Activated CD4-positive, alpha-beta T cell treated with anti-CD3 and anti-CD28 coated beads, Interleukin-2, amount 50 U/mL, for 48 hours (primary cell): ENCODE data around the gene FBXW8.
"Not testable (repeated sequence)": the region's sequence is repeated elsewhere in the genome, so short reads cannot be mapped to it uniquely, and the experiment has no call there.

Experiments
- DNase-seq, 2 experiments: peaks; one replicate each; pipeline ENCODE4 v3.0.0-alpha.2; 2020

Gene FBXW8

DNA sequence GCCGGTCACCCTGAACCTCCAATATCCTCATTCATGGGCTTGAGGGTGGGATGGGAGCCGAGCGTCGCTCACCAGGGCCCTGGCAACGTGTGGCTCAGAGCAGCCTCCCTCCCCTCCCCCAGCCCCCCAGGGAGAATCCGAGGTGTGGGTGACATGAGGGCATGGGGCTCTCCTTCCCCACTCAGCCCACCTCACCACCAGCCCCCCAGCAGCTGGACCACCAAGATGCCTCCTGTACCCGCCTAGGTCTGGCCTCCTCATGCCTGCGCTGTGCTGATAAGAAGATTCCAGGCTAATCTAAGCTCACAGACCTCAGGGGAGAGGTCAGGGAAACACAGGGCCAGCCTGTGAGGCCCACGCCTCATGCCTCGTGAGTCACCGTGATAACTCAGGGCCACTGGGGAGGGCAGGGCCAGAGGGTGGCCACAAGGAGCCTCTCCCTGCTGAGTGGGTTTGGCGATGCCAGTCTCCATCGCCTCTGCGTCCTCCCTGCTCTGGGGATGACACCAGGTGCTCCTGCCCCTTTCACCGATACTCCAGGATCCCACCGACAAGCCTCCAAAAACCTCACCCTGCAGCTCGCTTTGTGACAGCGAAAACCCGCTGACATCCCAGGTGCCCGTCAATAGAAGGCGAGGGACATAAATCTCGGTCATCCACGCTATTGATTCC, 131.6 kb downstream of the FBXW8 start:
- no peak for DNase-seq

- no peak for DNase-seq
Observed at GRCh38 chr12:117042862-117043261, 132.1 kb downstream of the FBXW8 start.

- no peak for DNase-seq
Observed at GRCh38 chr12:117044311-117044710, 133.6 kb downstream of the FBXW8 start.

DNA sequence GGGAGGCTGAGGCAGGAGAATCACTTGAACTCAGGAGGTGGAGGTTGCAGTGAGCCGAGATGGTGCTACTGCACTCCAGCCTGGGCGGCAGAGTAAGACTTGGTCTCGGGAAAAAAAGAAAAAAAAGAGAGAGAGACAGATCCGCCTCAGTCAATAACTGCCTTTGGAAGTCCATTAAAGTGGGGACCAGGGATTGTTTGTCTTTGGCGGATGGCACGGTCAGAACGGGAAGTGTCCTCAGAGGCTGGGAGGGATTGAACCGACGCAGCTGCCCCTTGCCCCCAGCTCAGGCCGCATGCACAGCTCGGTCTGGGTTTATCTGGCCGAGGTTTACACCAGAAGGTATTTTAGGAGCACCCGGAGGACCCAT, 134.0 kb downstream of the FBXW8 start:
- DNase-seq: no peak

GRCh38 chr12:117045160-117046010, 134.6 kb downstream of the FBXW8 start:
- no peak for DNase-seq

DNA sequence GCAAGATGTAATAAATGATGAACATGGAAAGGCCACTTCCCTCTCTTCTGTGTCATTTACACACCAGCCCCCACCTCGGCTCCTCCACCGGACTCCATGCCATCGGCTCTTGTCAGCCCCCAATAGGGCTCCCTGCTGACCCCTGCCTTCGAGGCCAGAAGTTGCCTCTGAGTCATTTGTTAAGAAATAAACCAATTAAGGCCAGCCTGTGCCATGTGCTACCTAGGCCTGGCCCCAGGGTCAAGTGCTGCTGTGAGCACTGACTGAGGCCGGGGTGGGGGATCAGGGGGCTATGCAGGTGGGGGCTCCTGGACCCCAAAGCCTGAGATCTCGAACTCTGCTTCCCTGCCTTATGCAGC, 135.2 kb downstream of the FBXW8 start:
- no peak for DNase-seq

DNA sequence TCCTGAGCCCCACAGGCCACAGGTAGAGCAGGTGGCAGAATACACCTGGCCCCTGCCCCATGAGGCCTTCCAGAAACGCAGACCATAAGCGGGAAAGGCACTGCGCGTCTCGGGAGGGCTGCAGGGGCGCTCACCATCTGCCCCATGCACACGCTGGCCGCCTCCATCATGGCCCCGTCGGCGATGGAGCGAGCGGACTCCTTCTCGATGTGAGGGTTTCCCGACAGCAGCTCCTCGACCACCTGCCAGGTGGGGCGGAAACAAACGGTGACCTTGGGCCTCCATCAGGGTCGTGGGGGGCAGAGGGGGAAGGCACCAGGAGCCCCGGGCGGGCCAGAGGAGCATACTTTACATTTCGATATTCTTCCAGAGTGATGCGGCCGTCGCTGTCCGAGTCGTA, 135.7 kb downstream of the FBXW8 start:
- no peak for DNase-seq

DNA sequence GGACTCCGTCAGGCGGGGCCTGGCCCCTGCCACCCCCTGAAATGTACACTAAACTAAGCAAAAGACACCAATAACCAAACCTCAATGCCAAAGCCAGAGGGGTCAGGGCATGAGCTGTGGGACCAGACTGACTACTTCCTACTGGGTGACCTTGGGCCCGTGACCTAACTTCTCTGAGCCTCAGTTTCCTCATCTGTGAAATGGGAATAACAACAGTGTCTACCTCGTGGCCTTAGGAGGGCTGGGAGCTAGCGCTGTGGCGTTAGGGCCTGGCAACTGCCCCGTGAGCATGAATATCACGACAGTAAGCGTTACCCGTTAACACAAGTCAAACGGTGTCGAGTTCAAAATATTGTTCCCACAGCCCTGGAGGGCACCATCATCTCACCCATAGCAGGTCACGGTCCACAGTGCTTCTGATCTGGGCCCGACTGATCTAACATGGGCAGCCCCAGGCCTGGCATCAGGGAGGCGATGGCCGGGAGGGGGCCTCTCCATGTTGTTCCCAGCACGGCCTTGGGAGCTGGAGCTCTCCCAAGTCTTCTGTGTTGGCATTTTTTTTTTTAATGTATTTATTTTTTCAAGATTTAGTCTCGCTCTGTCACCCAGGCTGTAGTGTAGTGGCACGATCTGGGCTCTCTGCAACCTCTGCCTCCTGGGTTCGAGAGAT, 136.2 kb downstream of the FBXW8 start:
- no peak for DNase-seq

DNA sequence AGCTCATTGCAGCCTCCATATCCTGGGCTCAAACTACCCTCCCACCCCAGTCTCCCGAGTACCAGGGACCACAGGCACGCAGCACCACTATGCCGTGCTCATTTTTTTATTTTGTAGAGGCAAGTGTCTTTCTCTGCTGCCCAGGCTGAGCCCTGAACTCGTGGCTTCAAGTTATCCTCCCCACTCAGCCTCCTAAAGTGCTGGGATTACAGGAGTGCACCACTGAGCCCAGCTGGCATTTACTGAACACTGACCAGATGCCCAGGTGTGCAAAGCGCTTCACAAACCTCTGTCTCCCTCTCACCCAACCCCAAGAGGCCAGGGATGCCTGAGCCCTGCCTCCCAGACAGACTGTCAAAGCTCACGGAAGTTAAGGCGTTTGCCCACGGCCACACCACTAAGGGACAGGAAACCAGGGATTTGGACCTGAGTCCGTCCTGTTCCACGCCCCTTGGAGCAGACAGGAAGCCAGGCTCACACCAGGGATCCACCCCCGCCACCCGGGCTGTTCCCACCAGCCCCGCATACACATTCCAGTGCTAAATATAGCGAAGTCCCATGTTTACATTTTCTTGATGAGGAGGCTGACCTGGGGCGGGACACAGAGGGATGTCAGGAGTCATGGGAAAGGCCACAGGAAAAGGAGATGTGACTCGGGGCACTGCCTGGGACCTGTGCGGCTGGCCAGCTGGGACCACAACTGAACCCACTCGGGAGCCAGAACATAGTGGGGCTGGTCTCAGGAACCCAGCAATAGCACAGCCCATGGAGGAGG, 137.2 kb downstream of the FBXW8 start:
- DNase-seq: no peak

GRCh38 chr12:117048585-117048904, 137.8 kb downstream of the FBXW8 start:
- DNase-seq: no peak

- DNase-seq: no peak
Observed at GRCh38 chr12:117049295-117049694, 138.5 kb downstream of the FBXW8 start.

GRCh38 chr12:117050060-117050459, 139.3 kb downstream of the FBXW8 start:
- no peak for DNase-seq

DNA sequence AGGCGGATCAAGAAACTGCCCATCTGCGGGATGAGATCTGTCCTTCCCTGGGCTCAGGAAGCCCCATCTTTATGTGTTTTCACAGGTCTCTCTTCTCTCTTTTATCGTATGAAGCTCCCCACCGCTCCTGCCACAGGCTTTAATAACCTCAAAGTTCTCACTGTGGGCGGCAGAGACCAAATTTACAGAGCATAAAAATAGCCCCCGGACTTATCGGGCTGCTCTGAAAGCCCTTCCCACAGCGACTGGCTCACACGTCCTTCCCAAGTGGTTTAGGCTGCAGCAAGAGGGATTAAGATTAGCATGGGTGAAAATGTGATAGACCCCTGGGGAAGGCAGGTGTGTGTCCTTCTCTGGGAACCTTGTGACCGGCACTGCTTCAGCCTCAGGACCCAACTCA, 140.6 kb downstream of the FBXW8 start:
- no peak for DNase-seq

DNA sequence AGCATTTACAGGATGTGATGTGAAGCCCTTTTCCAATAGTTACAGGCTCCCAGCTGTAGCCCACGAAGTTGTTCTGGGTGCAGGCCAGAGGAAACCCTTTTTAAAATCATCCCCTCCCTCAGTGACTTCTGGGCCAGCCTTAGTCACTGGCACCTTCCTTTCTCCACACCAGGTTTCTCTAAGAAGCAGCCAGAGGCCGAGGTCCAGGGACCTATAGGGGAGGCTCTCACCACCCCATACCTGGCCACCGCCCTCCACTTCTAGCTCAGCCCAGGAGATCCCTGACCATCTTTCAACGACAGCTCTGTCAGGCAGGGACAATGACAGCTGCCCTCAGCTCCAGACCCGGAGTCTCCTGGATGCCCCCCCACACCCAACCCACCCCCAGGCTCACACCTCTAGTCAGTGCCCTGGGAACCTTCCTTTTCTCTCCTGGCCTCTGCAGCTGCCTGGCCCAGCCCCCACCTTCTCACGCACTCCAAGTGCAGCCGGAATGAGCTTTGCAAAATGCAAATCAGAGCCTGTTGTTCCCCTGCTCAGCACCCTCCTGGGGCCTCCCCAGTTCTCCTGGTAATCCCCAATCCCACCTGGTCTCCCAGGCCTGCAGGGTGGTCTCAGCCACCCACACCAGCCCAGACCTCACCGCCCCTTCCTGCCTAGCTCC, 141.8 kb downstream of the FBXW8 start:
- DNase-seq: no peak

DNA sequence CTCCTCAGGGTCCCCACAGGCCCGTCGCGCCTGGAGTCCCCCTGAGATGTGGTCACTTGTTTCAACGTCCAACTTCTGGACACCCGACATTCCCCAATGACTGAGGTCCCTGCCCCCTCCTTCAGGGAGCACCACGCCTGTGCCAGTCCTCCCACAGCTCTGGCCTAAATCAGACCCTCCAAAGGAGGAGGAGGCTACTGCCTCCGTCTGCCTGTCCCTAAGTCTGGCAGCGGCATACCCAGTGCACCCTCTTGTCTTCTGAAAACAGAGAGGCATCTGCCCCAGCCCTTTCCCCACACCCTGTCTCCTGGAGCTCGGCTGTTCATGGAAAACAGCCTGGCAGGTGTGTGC, 142.3 kb downstream of the FBXW8 start:
- no peak for DNase-seq

DNA sequence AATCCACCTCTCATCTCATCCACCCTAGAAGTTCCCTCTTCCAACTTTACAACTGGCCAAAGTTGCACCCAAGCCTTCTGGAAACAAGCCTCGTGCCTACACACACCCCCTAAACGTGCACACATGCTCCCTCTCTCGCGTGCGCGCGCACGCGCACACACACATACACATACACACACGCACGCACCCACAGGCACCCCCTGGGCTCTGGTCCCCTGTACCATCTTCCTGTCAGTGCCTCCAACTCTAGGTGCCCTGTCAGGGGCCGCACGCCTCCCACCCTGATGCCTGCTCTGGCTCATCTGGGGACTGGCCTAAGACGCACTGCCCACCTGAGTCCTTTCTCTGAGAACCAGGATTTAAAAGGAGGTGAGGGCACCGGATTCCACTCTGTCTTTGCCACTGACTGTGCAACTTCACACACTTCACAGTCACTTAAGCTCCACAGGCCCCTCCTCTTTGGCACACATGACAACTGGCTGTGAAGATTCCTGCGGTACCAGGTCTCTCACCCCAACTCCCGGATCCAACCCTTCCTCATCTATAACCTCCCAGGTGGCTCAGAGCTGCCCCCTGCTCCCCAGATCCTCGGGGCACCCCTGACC, 142.9 kb downstream of the FBXW8 start:
- DNase-seq: no peak

DNA sequence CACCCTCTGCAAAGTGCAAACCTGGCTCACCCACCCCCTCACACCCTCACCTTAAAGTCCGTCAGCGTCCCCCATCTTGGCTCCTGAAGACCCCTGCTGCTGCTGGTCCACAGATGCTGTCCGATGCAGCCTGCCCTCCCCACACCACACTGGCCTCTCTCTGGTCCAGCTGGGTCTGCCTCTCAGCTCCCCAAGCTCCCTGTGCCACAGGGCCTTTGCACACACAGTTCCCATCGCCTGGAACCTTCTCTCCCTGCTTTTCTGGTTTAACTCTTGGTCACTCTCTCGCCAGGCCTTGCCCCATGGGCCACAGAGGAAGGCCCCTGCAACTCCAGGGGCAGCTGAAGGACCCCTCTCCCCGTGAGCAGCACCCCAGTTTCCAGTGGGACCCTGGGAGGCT, 143.5 kb downstream of the FBXW8 start:
- DNase-seq: no peak

DNA sequence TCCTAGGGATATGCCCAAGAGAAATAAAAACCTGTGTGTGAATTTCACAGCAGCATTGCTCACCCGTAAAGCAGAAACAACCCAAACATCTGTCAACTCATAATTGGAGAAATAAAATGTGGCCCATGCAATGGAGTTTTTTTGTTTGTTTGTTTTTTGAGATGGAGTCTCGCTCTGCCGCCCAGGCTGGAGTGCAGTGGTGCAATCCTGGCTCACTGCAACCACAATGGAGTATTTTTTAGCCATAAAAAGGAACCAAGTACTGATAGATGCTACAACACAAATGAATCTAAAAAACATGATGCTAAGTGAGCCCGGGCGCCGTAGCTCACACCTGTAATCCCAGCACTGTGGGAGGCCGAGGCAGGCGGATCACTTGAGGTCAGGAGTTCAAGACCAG, 146.9 kb downstream of the FBXW8 start:
- not testable (repeated sequence) for DNase-seq

DNA sequence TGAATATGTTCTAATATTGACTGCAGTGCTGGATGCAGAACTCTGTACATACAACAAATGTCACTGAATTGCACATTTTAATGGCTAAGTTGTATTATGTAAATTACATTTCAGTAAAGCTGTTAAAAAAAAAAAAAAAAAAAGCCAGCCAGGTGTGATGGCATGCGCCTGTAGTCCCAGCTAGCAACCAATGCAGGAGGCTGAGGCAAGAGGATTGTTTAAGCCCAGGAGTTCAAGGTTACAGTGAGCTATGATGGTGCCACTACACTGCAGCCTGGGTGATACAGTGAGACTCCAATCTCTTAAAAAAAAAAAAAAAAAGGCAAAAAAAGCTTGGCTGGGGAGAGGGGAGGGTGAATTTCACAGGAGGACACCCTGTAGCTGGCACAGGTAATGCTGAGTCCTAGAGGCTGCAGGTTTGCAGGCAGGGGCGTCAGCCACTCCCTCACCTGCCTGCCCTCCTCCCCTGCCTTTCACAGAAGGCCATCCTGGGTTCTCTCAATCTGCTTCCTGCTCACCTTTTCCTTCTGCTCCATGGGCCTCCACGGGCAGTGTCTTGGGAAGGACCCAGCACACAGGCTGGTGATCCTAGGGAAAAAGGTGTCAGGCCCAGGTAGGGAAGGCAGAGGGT, 147.8 kb downstream of the FBXW8 start:
- no peak for DNase-seq

DNA sequence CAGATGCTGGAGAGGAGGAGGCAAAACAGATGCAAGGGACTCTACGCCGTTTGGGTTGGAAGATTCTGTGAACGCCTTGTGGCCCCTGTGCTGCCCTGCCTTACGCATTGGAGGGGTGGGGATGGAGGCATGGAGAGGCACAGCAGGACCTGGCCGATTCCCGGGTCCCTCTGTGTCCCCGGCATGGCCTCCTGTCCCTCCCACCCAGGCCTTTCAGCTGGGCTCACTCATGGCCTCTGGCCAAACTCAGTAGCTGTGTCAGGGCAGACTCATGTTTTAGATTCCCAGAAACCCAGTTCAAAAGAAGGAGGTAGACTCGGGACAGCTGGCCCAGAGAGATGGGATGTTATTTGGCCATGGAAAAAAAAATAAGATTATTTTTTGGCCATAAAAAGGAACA, 148.4 kb downstream of the FBXW8 start:
- no peak for DNase-seq

GRCh38 chr12:117060246-117060928, 149.6 kb downstream of the FBXW8 start:
- DNase-seq: no peak

- DNase-seq: no peak
Observed at GRCh38 chr12:117060929-117061305, 150.2 kb downstream of the FBXW8 start.
